ENCODE results near the gene ASF1B. TPM values are rescaled to one million over a fixed set of nuclear protein-coding genes. Genes with fewer than 3 reads are reported as not detected.

Gene ASF1B
- total RNA-seq, 1 experiment from 2014 or later: 78.1 TPM

GRCh38 chr19:14110650-14111049 is 25.7 kb downstream of the ASF1B start:
- Histone ChIP-seq H3K79me2 (ENCODE audit: insufficient read depth, low read length) (peaks cover 17% of the 10 kb centered on the region), H3K9me2 (ENCODE audit: insufficient read depth) (no peaks in the 10 kb centered on the region), H3K36me3 (ENCODE audit: control insufficient read depth in 1 of 2, insufficient read depth in 2 of 2, low read length in 2 of 2) (peaks cover 0 to 2% of the 10 kb centered on the region in 2 experiments; a peak in 1 of 4 replicates), H2AFZ (ENCODE audit: low read depth, low read length, poor library complexity, severe bottlenecking) (no peak overlapping the region), H3K9ac (ENCODE audit: low read length) (no peak overlapping the region), H3K27ac (ENCODE audit: low read depth, low read length) (no peak overlapping the region), H3K27me3 (ENCODE audit: insufficient read depth, low read length) (no peaks in the 10 kb centered on the region), H4K20me1 (ENCODE audit: insufficient read depth) (no peaks in the 10 kb centered on the region), H3K9me3 (ENCODE audit: control insufficient read depth in 1 of 2, insufficient read depth in 1 of 2, low read depth in 1 of 2, low read length in 2 of 2) (no peaks in the 10 kb centered on the region), H3K4me2 (ENCODE audit: low read length) (no peak overlapping the region), H3K4me1 (ENCODE audit: control insufficient read depth in 1 of 2, insufficient read depth in 2 of 2, low read length in 2 of 2) (peaks cover 22 to 27% of the 10 kb centered on the region in 2 experiments), H3K4me3 (replicated peaks in 1 of 2; ENCODE audit: low read depth in 1 of 2, low read length in 2 of 2) (no peak overlapping the region)
- ChIA-PET CTCF (no interaction called here), RAD21 (ENCODE audit: low non-redundant PET in 1 of 2, low total read pairs in 2 of 2, uncharacterized antibody in 2 of 2, unreplicated experiment in 2 of 2) (no interaction called here), POLR2A (no interaction called here)
- no TSS peak for BruUV-seq (replicated peaks)
- intact Hi-C loops (cut with micrococcal nuclease): loop anchor here (5.0 kb wide), 1 partner anchor 38 kb away; the partner anchor contains the start of gene MISP3
- ATAC-seq (no peak), DNase-seq (ENCODE audit: low read depth, low spot score) (no peak)
- no peak for TF ChIP-seq FOSL1 (IDR thresholded peaks at IDR 0.05; ENCODE audit: low read depth)
- TF ChIP-seq EZH2 (IDR thresholded peaks at IDR 0.05): no peak
- no peak for TF ChIP-seq POLR2A (IDR thresholded peaks at IDR 0.05; ENCODE audit: borderline replicate concordance, extremely low read depth, insufficient read depth, insufficient read length)
- TF ChIP-seq RAD21 (IDR thresholded peaks at IDR 0.05; ENCODE audit: low read depth): no peak
- TF ChIP-seq JUND (IDR thresholded peaks at IDR 0.05): no peak
- TF ChIP-seq EZH2phosphoT487 (IDR thresholded peaks at IDR 0.05; ENCODE audit: borderline replicate concordance): no peak
- TF ChIP-seq, protein P1, sequence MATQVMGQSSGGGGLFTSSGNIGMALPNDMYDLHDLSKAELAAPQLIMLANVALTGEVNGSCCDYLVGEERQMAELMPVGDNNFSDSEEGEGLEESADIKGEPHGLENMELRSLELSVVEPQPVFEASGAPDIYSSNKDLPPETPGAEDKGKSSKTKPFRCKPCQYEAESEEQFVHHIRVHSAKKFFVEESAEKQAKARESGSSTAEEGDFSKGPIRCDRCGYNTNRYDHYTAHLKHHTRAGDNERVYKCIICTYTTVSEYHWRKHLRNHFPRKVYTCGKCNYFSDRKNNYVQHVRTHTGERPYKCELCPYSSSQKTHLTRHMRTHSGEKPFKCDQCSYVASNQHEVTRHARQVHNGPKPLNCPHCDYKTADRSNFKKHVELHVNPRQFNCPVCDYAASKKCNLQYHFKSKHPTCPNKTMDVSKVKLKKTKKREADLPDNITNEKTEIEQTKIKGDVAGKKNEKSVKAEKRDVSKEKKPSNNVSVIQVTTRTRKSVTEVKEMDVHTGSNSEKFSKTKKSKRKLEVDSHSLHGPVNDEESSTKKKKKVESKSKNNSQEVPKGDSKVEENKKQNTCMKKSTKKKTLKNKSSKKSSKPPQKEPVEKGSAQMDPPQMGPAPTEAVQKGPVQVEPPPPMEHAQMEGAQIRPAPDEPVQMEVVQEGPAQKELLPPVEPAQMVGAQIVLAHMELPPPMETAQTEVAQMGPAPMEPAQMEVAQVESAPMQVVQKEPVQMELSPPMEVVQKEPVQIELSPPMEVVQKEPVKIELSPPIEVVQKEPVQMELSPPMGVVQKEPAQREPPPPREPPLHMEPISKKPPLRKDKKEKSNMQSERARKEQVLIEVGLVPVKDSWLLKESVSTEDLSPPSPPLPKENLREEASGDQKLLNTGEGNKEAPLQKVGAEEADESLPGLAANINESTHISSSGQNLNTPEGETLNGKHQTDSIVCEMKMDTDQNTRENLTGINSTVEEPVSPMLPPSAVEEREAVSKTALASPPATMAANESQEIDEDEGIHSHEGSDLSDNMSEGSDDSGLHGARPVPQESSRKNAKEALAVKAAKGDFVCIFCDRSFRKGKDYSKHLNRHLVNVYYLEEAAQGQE (IDR thresholded peaks at IDR 0.05; ENCODE audit: low read depth): no peak
- no peak for TF ChIP-seq SIN3A (IDR thresholded peaks at IDR 0.05; ENCODE audit: low read depth)
- no peak for TF ChIP-seq EGR1 (IDR thresholded peaks at IDR 0.05; ENCODE audit: low read depth)
- TF ChIP-seq SP1 (IDR thresholded peaks at IDR 0.05; ENCODE audit: low read depth): no peak
- TF ChIP-seq ZBTB33 (IDR thresholded peaks at IDR 0.05; ENCODE audit: extremely low read depth, insufficient replicate concordance, low read length): no peak
- TF ChIP-seq MAX (IDR thresholded peaks at IDR 0.05): no peak
- no peak for TF ChIP-seq ELF1 (IDR thresholded peaks at IDR 0.05; ENCODE audit: borderline replicate concordance, low read depth)
- TF ChIP-seq ZFX (IDR thresholded peaks at IDR 0.05): no peak

Data from HCT116 (cell line).